HepG2 (cell line): ENCODE measurements around the gene DGKD. TPM values are rescaled to one million over a fixed set of nuclear protein-coding genes. Genes with fewer than 3 reads are reported as not detected.
A peak's percentile ranks its signal among the peaks of the same experiment; 100 is the strongest.

Experiments used
- ATAC-seq: fragments of 200-7000 bp; cut with Tn5 transposase; 3 replicates; pipeline ENCODE4 v1.9.1; 2020; ENCODE audit warnings: mild to moderate bottlenecking, moderate library complexity
- BruUV-seq: library from RNA; stranded (reverse); fragments of 400-500 nt; replicated peaks from 2 replicates; lab custom pipeline; 2021; lab: Mats Ljungman, UMichigan
- CTCF ChIA-PET: fragments of 300-600 bp; formaldehyde crosslinking; extraction: SDS; loops from one replicate; lab custom pipeline; 2021; ENCODE audit warnings: low total read pairs, inconsistent platforms, low intra/inter-chr PET ratio; lab: Yijun Ruan, JAX
- POLR2A ChIA-PET: fragments of 350-600 bp; sonication (Branson Sonifier 250); formaldehyde crosslinking; loops from one replicate; lab custom pipeline; 2020; ENCODE audit warnings: antibody characterized with exemption, inconsistent platforms; lab: Yijun Ruan, JAX
- DNase-seq: peaks from one replicate; pipeline ENCODE4 v3.0.0-alpha.2; 2015; ENCODE audit warnings: low spot score
- FAIRE-seq: peaks from 3 replicates; lab custom pipeline; 2011; peaks lifted over from hg19 to GRCh38; lab: Jason Lieb, UNC
- H2AFZ ChIP-seq: one replicate; pipeline ENCODE4 v1.6.1; 2011; ENCODE audit warnings: low read length, inconsistent platforms
- H3K27ac ChIP-seq: fragments of 300-600 bp; 3 replicates; pipeline ENCODE4 v1.8.0; 2011; ENCODE audit warnings: mixed run types, mild to moderate bottlenecking, mixed read lengths, low read length, inconsistent platforms; ENCODE audit not compliant: insufficient read depth; ENCODE audit errors: extremely low read length
- H3K27me3 ChIP-seq, 2 experiments: fragments of 200-600 bp in 1 of 2; 2 replicates in 1 of 2; 3 replicates in 1 of 2; pipeline versions ENCODE4 v1.6.0 to v1.8.0; 2011; ENCODE audit warnings: low read length in 2 of 2, mild to moderate bottlenecking in 2 of 2, moderate library complexity in 2 of 2, inconsistent platforms in 1 of 2; ENCODE audit not compliant: insufficient read depth in 2 of 2, control insufficient read depth in 1 of 2
- H3K36me3 ChIP-seq, 2 experiments: fragments of 200-600 bp in 1 of 2; replicated peaks in 1 of 2; 2 replicates in 1 of 2; 3 replicates in 1 of 2; pipeline versions ENCODE4 v1.5.1 to v1.8.0; 2011; ENCODE audit warnings: low read length in 2 of 2, inconsistent platforms in 1 of 2; ENCODE audit not compliant: insufficient read depth in 2 of 2, control insufficient read depth in 1 of 2
- H3K4me1 ChIP-seq: 2 replicates; pipeline ENCODE4 v1.5.1; 2012; ENCODE audit warnings: low read length, inconsistent platforms; ENCODE audit not compliant: insufficient read depth
- H3K4me2 ChIP-seq: 2 replicates; pipeline ENCODE4 v1.6.0; 2011; ENCODE audit warnings: low read depth, low read length, inconsistent platforms
- H3K4me3 ChIP-seq, 3 experiments: fragments of 200-600 bp in 1 of 3; sonication (generic), shearing (Covaris generic) in 1 of 3; replicated peaks in 1 of 3; 2 replicates each; pipeline ENCODE4 v1.5.1; 2011 to 2016; ENCODE audit warnings: low read length in 3 of 3, inconsistent platforms in 2 of 3, low read depth in 2 of 3, mild to moderate bottlenecking in 2 of 3, control low read depth in 1 of 3, mixed read lengths in 1 of 3; ENCODE audit not compliant: insufficient read depth in 1 of 3
- H3K79me2 ChIP-seq: one replicate; pipeline ENCODE4 v1.6.1; 2011; ENCODE audit warnings: low read length, inconsistent platforms; ENCODE audit not compliant: insufficient read depth
- H3K9ac ChIP-seq: 2 replicates; pipeline ENCODE4 v1.6.0; 2011; ENCODE audit warnings: mild to moderate bottlenecking, low read depth, low read length, inconsistent platforms; ENCODE audit not compliant: insufficient read depth
- H3K9me3 ChIP-seq: 2 replicates; pipeline ENCODE4 v1.5.1; 2012; ENCODE audit warnings: mild to moderate bottlenecking, low read length
- H4K20me1 ChIP-seq: 2 replicates; pipeline ENCODE4 v1.6.0; 2011; ENCODE audit warnings: inconsistent platforms, mild to moderate bottlenecking, low read length, moderate library complexity; ENCODE audit not compliant: insufficient read depth
- CTCF ChIP-seq: sonication (generic); formaldehyde crosslinking; IDR thresholded peaks from 2 replicates; pipeline ENCODE4 v1.5.0; 2020; ENCODE audit warnings: mild to moderate bottlenecking, missing genetic modification reagents, moderate library complexity
- PPARG ChIP-seq: conservative IDR thresholded peaks from 2 replicates; pipeline ENCODE4 v1.6.1; 2016; ENCODE audit warnings: missing biosample characterization, missing genetic modification reagents
- STAG1 ChIP-seq: sonication (generic); formaldehyde crosslinking; IDR thresholded peaks from 2 replicates; pipeline ENCODE4 v1.4.0; 2020; ENCODE audit warnings: missing genetic modification reagents
- WGBS: methylation state at CpG from one replicate; pipeline ENCODE4 v1.1.6; 2017; ENCODE audit warnings: low lambda C conversion rate; 5-methylcytosine and 5-hydroxymethylcytosine counted together
- in situ Hi-C: cut with HindIII; loops from 2 replicates; pipeline ENCODE4 v1.10.0; 2017; ENCODE audit warnings: low pct_unique_long_range_greater_than_20kb; ENCODE audit not compliant: extremely low pct_ligation_motif_present
- intact Hi-C: fragments of 100-400 bp; cut with micrococcal nuclease; formaldehyde crosslinking; loops from one replicate; pipeline ENCODE4 v1.10.0; 2022; ENCODE audit not compliant: unreplicated experiment
- polyA plus RNA-seq, 8 experiments: library from polyadenylated mRNA; depleted of rRNA in 3 of 8; stranded (reverse) in 7 of 8; unstranded in 1 of 8; fragments of >200 nt; fragmentation: Illumina TruSeq in 4 of 8; extraction: Trizol in 4 of 8; gene quantifications; 2 replicates each; pipeline versions ENCODE4 v1.2.1 to v1.2.3, GENCODE V29; 2011 to 2016; ENCODE audit warnings: low read depth in 4 of 8, missing spikeins in 1 of 8, mixed read lengths in 1 of 8; ENCODE audit not compliant: insufficient read depth in 1 of 8
- total RNA-seq, 5 experiments: library from RNA; depleted of rRNA; stranded (reverse); fragments of >200 nt; fragmentation: Illumina TruSeq; extraction: Trizol; gene quantifications; 2 replicates each; pipeline ENCODE4 v1.2.3, GENCODE V29; 2016; ENCODE audit warnings: low read depth in 1 of 5

Gene DGKD
- total and polyA plus RNA-seq, 2 of the 13 experiments (the other 11 are each of a cell fraction or from before 2014, with no cell fraction given): 24.5 to 33.2 TPM

GRCh38 chr2:233449081-233449901 lies 95.0 kb downstream of the DGKD start:
- intact Hi-C loops (loop anchor here (5.0 to 10.0 kb wide), 3 partner anchors 94 to 386 kb away; partner anchors contain the start of genes DGKD and UGT1A5), in situ Hi-C loops (no loop called here)
- Histone ChIP-seq H3K9me3 (no peaks in the 10 kb centered on the region), H3K9ac (no peak overlapping the region), H4K20me1 (no peaks in the 10 kb centered on the region), H3K27me3 (no peaks in the 10 kb centered on the region), H3K4me3 (no peak overlapping the region), H3K4me1 (peaks cover 10% of the 10 kb centered on the region), H2AFZ (no peak overlapping the region), H3K27ac (no peak overlapping the region), H3K79me2 (no peaks in the 10 kb centered on the region), H3K36me3 (peaks cover 56 to 93% of the 10 kb centered on the region in 2 experiments), H3K4me2 (no peak overlapping the region)
- DNase-seq (no peak), ATAC-seq (peak; percentile 19), FAIRE-seq (no peak)
- 95% methylated on average over 31 of the region's 31 CpGs for WGBS
- TF ChIP-seq STAG1 (CRISPR knock-in tag) (peak; percentile 40), PPARG (CRISPR knock-in tag) (no peak), CTCF (CRISPR knock-in tag) (peak; percentile 47)
- CTCF ChIA-PET: no interaction called here
- BruUV-seq: no TSS peak
- POLR2A ChIA-PET: no interaction called here
